HepG2 (cell line): ENCODE results near the gene PEX13. TPM values are rescaled to one million over a fixed set of nuclear protein-coding genes. Genes with fewer than 3 reads are reported as not detected.

Source experiments
- ARID5B ChIP-seq: IDR thresholded peaks from 2 replicates; pipeline ENCODE4 v1.4.0; 2020; ENCODE audit warnings: mild to moderate bottlenecking, missing genetic modification reagents
- ATF7 ChIP-seq, 2 experiments: fragments of 450-650 bp in 1 of 2; sonication (generic) in 1 of 2; formaldehyde crosslinking in 1 of 2; IDR thresholded peaks; 2 replicates each; pipeline versions ENCODE4 v1.4.0 to v1.6.1; 2016 to 2020; ENCODE audit warnings: antibody characterized with exemption in 1 of 2, mild to moderate bottlenecking in 1 of 2, missing genetic modification reagents in 1 of 2
- BRCA1 ChIP-seq: sonication (generic); formaldehyde crosslinking; IDR thresholded peaks from 2 replicates; pipeline ENCODE4 v1.4.0; 2020; ENCODE audit warnings: missing genetic modification reagents
- EEA1 ChIP-seq: sonication (generic); formaldehyde crosslinking; IDR thresholded peaks from 2 replicates; pipeline ENCODE4 v1.5.1; 2020; ENCODE audit warnings: mild to moderate bottlenecking, missing genetic modification reagents, borderline replicate concordance
- FOXC1 ChIP-seq: sonication (generic); formaldehyde crosslinking; IDR thresholded peaks from 2 replicates; pipeline ENCODE4 v1.8.0; 2022; ENCODE audit warnings: mild to moderate bottlenecking, missing genetic modification reagents, borderline replicate concordance
- GLI4 ChIP-seq: sonication (generic); formaldehyde crosslinking; IDR thresholded peaks from 2 replicates; pipeline ENCODE4 v1.5.1; 2020; ENCODE audit warnings: missing genetic modification reagents, mild to moderate bottlenecking, moderate library complexity, borderline replicate concordance
- POLR2G ChIP-seq: fragments of 200-400 bp; formaldehyde crosslinking; IDR thresholded peaks from 2 replicates; pipeline ENCODE4 v1.6.1; 2018; ENCODE audit warnings: mild to moderate bottlenecking, low read depth, low read length, moderate library complexity
- SALL2 ChIP-seq: sonication (generic); formaldehyde crosslinking; IDR thresholded peaks from 2 replicates; pipeline ENCODE4 v1.8.1; 2023; ENCODE audit warnings: mild to moderate bottlenecking, missing genetic modification reagents, inconsistent platforms
- SRSF4 ChIP-seq: fragments of 200-400 bp; formaldehyde crosslinking; IDR thresholded peaks from one replicate; pipeline ENCODE4 v1.6.1; 2018; ENCODE audit warnings: mild to moderate bottlenecking, low read depth, low read length, moderate library complexity; ENCODE audit not compliant: poor library complexity, severe bottlenecking
- ZBTB4 ChIP-seq: sonication (generic); formaldehyde crosslinking; IDR thresholded peaks from 2 replicates; pipeline ENCODE4 v1.4.0; 2020; ENCODE audit warnings: missing genetic modification reagents, mild to moderate bottlenecking, borderline replicate concordance
- ZFX ChIP-seq: sonication (generic); formaldehyde crosslinking; IDR thresholded peaks from 2 replicates; pipeline ENCODE4 v1.4.0; 2020; ENCODE audit warnings: mild to moderate bottlenecking, low read depth, missing genetic modification reagents, moderate library complexity
- ZNF331 ChIP-seq: sonication (generic); formaldehyde crosslinking; IDR thresholded peaks from 2 replicates; pipeline ENCODE4 v1.4.0; 2020; ENCODE audit warnings: missing genetic modification reagents
- ZNF510 ChIP-seq: sonication (generic); formaldehyde crosslinking; IDR thresholded peaks from 2 replicates; pipeline ENCODE4 v1.4.0; 2020; ENCODE audit warnings: low read depth, mild to moderate bottlenecking, missing genetic modification reagents
- ZNF687 ChIP-seq: sonication (generic); formaldehyde crosslinking; IDR thresholded peaks from 2 replicates; pipeline ENCODE4 v1.5.1; 2020; ENCODE audit warnings: mild to moderate bottlenecking, missing genetic modification reagents, moderate library complexity
- ZNF709 ChIP-seq: sonication (generic); formaldehyde crosslinking; IDR thresholded peaks from 2 replicates; pipeline ENCODE4 v1.5.0; 2020; ENCODE audit warnings: mild to moderate bottlenecking, missing genetic modification reagents
- ZSCAN29 ChIP-seq: sonication (generic); formaldehyde crosslinking; conservative IDR thresholded peaks from 2 replicates; pipeline ENCODE4 v1.4.0; 2020; ENCODE audit warnings: mild to moderate bottlenecking, missing genetic modification reagents
- polyA plus RNA-seq, 8 experiments: library from polyadenylated mRNA; depleted of rRNA in 3 of 8; stranded (reverse) in 7 of 8; unstranded in 1 of 8; fragments of >200 nt; fragmentation: Illumina TruSeq in 4 of 8; extraction: Trizol in 4 of 8; gene quantifications; 2 replicates each; pipeline versions ENCODE4 v1.2.1 to v1.2.3, GENCODE V29; 2011 to 2016; ENCODE audit warnings: low read depth in 4 of 8, missing spikeins in 1 of 8, mixed read lengths in 1 of 8; ENCODE audit not compliant: insufficient read depth in 1 of 8
- total RNA-seq, 5 experiments: library from RNA; depleted of rRNA; stranded (reverse); fragments of >200 nt; fragmentation: Illumina TruSeq; extraction: Trizol; gene quantifications; 2 replicates each; pipeline ENCODE4 v1.2.3, GENCODE V29; 2016; ENCODE audit warnings: low read depth in 1 of 5

Gene PEX13
- total and polyA plus RNA-seq, 2 of the 13 experiments (the other 11 are each of a cell fraction or from before 2014, with no cell fraction given): 47.9 to 75.9 TPM

GRCh38 chr2:61021228-61021660 is 3.7 kb downstream of the PEX13 start (continued):
- TF ChIP-seq ZBTB4 (peak; percentile 79; the same call in 1 of the 2 replicates), ARID5B (CRISPR knock-in tag) (peak; percentile 40; the same call in 1 of the 2 replicates), FOXC1 (CRISPR knock-in tag) (0 out of 2 replicates have a peak, but pooled peaks have one; percentile 23), ZNF331 (CRISPR knock-in tag) (no peak), ZNF709 (CRISPR knock-in tag) (0 out of 2 replicates have a peak, but pooled peaks have one; percentile 46), BRCA1 (CRISPR knock-in tag) (no peak), ZNF687 (CRISPR knock-in tag) (peak; percentile 72), ATF7 (IDR thresholded peaks at IDR 0.05) (no peak), ATF7 (CRISPR knock-in tag; IDR thresholded peaks at IDR 0.05) (0 out of 2 replicates have a peak, but pooled peaks have one; percentile 19), GLI4 (CRISPR knock-in tag) (no peak), EEA1 (no peak), POLR2G (peak; percentile 26; the same call in 1 of the 2 replicates), SRSF4 (no peak), ZFX (CRISPR knock-in tag) (0 out of 2 replicates have a peak, but pooled peaks have one; percentile 46), SALL2 (no peak), ZSCAN29 (0 out of 2 replicates have a peak, but pooled peaks have one; percentile 50), ZNF510 (0 out of 2 replicates have a peak, but pooled peaks have one; percentile 17)
